ENCODE data around the gene TUT4. TPM values are rescaled to one million over a fixed set of nuclear protein-coding genes. Genes with fewer than 3 reads are reported as not detected.

TUT4 gene
- total RNA-seq, 4 donors from 2014 or later: 22.1 to 212 (median 50.0) TPM

DNA sequence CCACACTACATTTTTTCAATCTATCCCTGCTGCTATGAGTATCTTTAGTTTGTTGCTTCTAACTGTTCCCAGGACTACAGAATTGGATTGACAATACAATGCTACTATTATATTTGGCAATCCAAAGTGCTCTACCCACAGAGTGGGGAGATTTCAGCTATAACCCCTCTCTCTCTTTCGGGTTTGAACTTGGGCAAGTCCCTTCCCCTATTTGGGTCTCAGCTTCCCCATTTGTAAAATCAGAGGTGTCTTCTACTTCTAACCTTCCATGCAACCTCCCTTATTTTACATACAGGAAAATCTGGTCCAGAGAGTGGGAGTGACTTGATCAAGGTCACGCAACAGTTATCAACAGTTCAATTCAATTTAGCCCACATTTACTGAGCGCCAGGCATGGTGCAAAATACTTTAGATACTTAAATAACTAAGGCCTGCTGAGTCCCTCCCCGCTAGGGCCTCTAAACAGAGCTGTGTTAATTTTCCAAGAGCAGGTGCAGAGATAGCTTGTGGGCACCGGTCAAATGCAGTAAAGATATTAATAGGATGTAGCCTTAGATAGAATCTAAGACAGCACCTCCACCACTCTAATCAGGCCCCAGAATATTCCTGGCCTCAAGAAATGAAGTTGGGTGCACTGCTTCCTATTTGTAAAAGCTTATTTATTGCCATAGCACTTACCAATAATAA is 39.9 kb upstream of the TUT4 start:
- Histone ChIP-seq H3K4me1 (no peaks in the 10 kb centered on the region), H3K27me3 (no peaks in the 10 kb centered on the region), H3K36me3 (no peaks in the 10 kb centered on the region), H3K27ac (no peak overlapping the region), H3K4me3 (no peak overlapping the region), H3K9me3 (no peaks in the 10 kb centered on the region)
- no peak for DNase-seq
- TF ChIP-seq, protein P1, sequence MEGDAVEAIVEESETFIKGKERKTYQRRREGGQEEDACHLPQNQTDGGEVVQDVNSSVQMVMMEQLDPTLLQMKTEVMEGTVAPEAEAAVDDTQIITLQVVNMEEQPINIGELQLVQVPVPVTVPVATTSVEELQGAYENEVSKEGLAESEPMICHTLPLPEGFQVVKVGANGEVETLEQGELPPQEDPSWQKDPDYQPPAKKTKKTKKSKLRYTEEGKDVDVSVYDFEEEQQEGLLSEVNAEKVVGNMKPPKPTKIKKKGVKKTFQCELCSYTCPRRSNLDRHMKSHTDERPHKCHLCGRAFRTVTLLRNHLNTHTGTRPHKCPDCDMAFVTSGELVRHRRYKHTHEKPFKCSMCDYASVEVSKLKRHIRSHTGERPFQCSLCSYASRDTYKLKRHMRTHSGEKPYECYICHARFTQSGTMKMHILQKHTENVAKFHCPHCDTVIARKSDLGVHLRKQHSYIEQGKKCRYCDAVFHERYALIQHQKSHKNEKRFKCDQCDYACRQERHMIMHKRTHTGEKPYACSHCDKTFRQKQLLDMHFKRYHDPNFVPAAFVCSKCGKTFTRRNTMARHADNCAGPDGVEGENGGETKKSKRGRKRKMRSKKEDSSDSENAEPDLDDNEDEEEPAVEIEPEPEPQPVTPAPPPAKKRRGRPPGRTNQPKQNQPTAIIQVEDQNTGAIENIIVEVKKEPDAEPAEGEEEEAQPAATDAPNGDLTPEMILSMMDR (IDR thresholded peaks at IDR 0.05): no peak
- TF ChIP-seq POLR2A (IDR thresholded peaks at IDR 0.05): no peak

DNA sequence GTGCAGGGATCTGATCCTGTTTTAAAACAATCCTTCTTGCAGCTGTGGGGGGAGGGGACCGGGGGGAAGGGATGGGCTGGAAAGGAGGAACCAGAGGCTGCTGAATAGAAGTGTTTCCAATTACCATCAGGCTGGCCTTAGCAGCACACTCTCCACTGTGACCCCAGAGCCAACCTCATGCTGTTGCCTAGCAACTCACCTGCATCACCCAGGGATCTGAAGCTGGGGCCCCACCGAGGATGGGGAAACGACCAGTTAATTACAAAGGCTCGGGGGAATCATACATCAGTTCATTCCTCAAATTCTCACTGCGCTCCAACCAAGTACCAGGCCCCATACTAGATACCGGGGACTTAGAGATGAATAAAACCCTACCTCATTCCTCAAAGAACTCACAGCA is 37.4 kb upstream of the TUT4 start:
- H3K4me1 ChIP-seq: no peaks in the 10 kb centered on the region
- TF ChIP-seq POLR2A (IDR thresholded peaks at IDR 0.05): no peak
- TF ChIP-seq, protein P1 (IDR thresholded peaks at IDR 0.05): no peak

DNA sequence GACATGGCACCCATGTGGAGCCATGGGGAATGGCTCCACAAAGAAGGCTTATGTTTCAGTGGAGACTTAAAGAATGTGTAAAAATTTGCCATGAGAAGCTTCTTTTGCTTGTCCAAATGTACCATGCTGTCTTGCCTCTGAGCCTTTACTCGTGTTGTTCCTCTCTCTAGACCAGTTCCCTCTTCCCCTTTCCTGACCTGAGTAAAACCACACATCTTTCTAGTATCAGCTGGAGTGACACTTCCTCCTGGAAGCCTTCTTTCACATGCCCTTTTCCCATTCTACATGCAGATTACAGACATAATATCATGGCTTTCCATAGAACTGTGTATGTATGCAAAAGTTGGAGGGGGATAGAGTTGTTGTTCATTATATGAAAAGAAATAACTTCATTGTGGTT is 35.6 kb upstream of the TUT4 start:
- no peak for DNase-seq
- TF ChIP-seq, protein P1 (IDR thresholded peaks at IDR 0.05): no peak
- TF ChIP-seq POLR2A (IDR thresholded peaks at IDR 0.05): no peak
- H3K4me3 ChIP-seq: no peak overlapping the region
- no peaks in the 10 kb centered on the region for H3K4me1 ChIP-seq
- no peak overlapping the region for H3K27ac ChIP-seq
- no peaks in the 10 kb centered on the region for H3K27me3 ChIP-seq
- no peaks in the 10 kb centered on the region for H3K9me3 ChIP-seq
- no peaks in the 10 kb centered on the region for H3K36me3 ChIP-seq

More for the DNA sequence above, 37.4 kb upstream of the TUT4 start:
- no peak for DNase-seq
- no peaks in the 10 kb centered on the region for H3K36me3 ChIP-seq
- H3K4me3 ChIP-seq: no peak overlapping the region
- H3K9me3 ChIP-seq: no peaks in the 10 kb centered on the region
- no peaks in the 10 kb centered on the region for H3K27me3 ChIP-seq
- H3K27ac ChIP-seq: no peak overlapping the region

DNA sequence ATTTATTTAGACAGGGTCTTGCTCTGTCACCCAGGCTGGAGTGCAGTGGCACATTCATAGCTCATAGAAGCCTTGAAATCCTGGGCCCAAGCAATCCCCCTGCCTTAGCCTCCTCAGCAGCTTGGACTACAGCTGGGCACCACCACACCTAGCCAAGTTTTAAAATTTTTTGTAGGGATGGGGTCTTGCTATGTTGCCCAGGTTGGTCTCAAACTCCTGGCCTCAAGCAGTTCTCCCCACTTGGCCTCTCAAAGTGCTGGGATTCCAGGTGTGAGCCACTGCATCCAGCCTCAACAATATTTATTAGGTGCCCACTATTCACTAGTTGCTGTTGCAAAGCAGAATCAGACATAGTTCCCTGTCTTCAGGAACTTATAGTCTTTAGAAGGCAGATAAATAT is 35.1 kb upstream of the TUT4 start:
- Histone ChIP-seq H3K36me3 (no peaks in the 10 kb centered on the region), H3K4me1 (no peaks in the 10 kb centered on the region), H3K9me3 (no peaks in the 10 kb centered on the region), H3K4me3 (no peak overlapping the region), H3K27ac (no peak overlapping the region), H3K27me3 (no peaks in the 10 kb centered on the region)
- TF ChIP-seq, protein P1 (IDR thresholded peaks at IDR 0.05): no peak
- no peak for TF ChIP-seq POLR2A (IDR thresholded peaks at IDR 0.05)
- DNase-seq: no peak

DNA sequence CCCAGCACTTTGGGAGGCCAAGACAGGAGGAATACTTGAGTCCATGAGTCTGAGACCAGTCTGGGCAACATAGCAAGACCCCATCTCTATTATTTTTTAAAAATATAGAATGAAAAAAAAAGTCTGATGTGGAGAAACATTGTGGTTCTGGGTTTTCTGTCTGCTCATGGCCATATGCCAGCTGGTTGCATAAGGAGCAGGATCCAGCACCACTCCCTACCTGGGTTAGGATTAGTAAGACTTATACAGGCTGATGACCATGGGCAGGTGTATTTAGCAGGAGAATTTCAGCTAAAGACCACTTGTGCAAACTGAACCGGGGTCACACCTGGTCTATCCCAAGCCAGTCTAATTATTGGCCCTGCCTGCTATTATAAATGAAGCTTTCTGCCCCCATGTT is 32.6 kb upstream of the TUT4 start:
- Histone ChIP-seq H3K36me3 (no peaks in the 10 kb centered on the region), H3K27ac (no peak overlapping the region), H3K4me1 (no peaks in the 10 kb centered on the region), H3K27me3 (no peaks in the 10 kb centered on the region), H3K9me3 (no peaks in the 10 kb centered on the region), H3K4me3 (no peak overlapping the region)
- DNase-seq: no peak
- no peak for TF ChIP-seq POLR2A (IDR thresholded peaks at IDR 0.05)

DNA sequence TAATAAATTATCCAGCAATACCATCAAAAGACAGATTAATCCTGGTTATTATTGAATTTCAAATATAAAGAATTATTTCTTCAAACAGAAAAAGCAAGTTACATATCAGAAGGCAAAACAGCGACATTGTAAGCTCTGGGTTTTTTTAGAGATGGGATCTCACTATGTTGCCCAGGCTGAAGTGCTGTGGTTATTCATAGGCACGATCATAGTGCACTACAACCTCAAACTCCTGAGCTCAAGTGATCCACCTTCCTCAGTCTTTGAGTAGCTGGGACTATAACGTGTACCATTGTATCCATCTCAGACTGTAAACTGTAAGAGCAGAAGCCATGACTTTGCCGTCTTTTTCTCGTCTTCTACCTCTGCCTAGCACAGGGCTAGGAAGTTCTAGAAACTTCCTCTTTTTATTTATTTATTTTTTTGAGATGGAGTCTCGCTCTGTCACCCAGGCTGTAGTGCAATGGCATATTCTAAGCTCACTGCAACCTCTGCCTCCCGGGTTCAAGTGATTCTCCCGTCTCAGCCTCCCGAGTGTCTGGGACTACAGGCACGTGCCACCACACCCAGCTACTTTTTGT is 29.3 kb upstream of the TUT4 start:
- TF ChIP-seq, protein P1 (IDR thresholded peaks at IDR 0.05): no peak
- no peak for TF ChIP-seq POLR2A (IDR thresholded peaks at IDR 0.05)
- no peak overlapping the region for H3K27ac ChIP-seq
- H3K4me1 ChIP-seq: no peaks in the 10 kb centered on the region
- no peak for DNase-seq
- H3K9me3 ChIP-seq: no peaks in the 10 kb centered on the region
- no peak overlapping the region for H3K4me3 ChIP-seq
- H3K27me3 ChIP-seq: no peaks in the 10 kb centered on the region
- no peaks in the 10 kb centered on the region for H3K36me3 ChIP-seq

Data from Peyer's patch (tissue), 4 donors.